GM23338 (cell line): ENCODE data around the gene NDST1. TPM values are rescaled to one million over a fixed set of nuclear protein-coding genes. Genes with fewer than 3 reads are reported as not detected.
A peak's percentile ranks its signal among the peaks of the same experiment; 100 is the strongest.

Experiments used
- ATAC-seq: fragments of 200-7000 bp; cut with Tn5 transposase; 3 replicates; pipeline ENCODE4 v1.9.1; 2020
- DNase-seq: peaks from one replicate; pipeline ENCODE4 v3.0.0-alpha.2; 2015; ENCODE audit warnings: low spot score
- H2AFZ ChIP-seq: fragments of 200-600 bp; sonication (generic); 2 replicates; pipeline ENCODE4 v1.8.0; 2016; ENCODE audit warnings: antibody characterized with exemption, mild to moderate bottlenecking, moderate library complexity
- H3F3A ChIP-seq: fragments of 200-600 bp; sonication (generic); replicated peaks from 2 replicates; pipeline ENCODE4 v1.8.0; 2017; ENCODE audit warnings: antibody characterized with exemption, mixed run types, low read depth
- H3K27ac ChIP-seq: fragments of 200-600 bp; sonication (generic); 2 replicates; pipeline ENCODE4 v1.6.1; 2016; ENCODE audit warnings: low read depth
- H3K27me3 ChIP-seq: fragments of 200-600 bp; sonication (generic); 2 replicates; pipeline ENCODE4 v1.8.0; 2016; ENCODE audit warnings: mild to moderate bottlenecking, mixed run types, moderate library complexity; ENCODE audit not compliant: insufficient read depth
- H3K36me3 ChIP-seq: fragments of 200-600 bp; sonication (generic); 2 replicates; pipeline ENCODE4 v1.8.0; 2016; ENCODE audit warnings: mild to moderate bottlenecking; ENCODE audit not compliant: insufficient read depth
- H3K4me1 ChIP-seq: fragments of 200-600 bp; sonication (generic); 2 replicates; pipeline ENCODE4 v1.8.0; 2016; ENCODE audit warnings: mild to moderate bottlenecking, moderate library complexity; ENCODE audit not compliant: insufficient read depth
- H3K4me2 ChIP-seq: fragments of 200-600 bp; sonication (generic); 2 replicates; pipeline ENCODE4 v1.7.1; 2017; ENCODE audit warnings: mixed run types
- H3K4me3 ChIP-seq: fragments of 200-600 bp; sonication (generic); 2 replicates; pipeline ENCODE4 v1.6.1; 2016; ENCODE audit warnings: mixed run types
- H3K79me2 ChIP-seq: fragments of 200-600 bp; sonication (generic); replicated peaks from 2 replicates; pipeline ENCODE4 v1.8.0; 2017; ENCODE audit warnings: mild to moderate bottlenecking; ENCODE audit not compliant: insufficient read depth
- H3K9me2 ChIP-seq: fragments of 200-600 bp; sonication (generic); 2 replicates; pipeline ENCODE4 v1.8.0; 2017; ENCODE audit not compliant: insufficient read depth
- H4K20me1 ChIP-seq: fragments of 200-600 bp; sonication (generic); replicated peaks from 2 replicates; pipeline ENCODE4 v1.8.0; 2017; ENCODE audit warnings: mild to moderate bottlenecking; ENCODE audit not compliant: insufficient read depth
- H3K27ac Mint-ChIP-seq: 2 replicates; pipeline ENCODE4 v1.8.0; 2020; ENCODE audit warnings: inconsistent platforms, mild to moderate bottlenecking, moderate library complexity, mixed read lengths
- H3K27me3 Mint-ChIP-seq: 3 replicates; pipeline ENCODE4 v1.8.0; 2022; ENCODE audit warnings: low read depth, mild to moderate bottlenecking, moderate library complexity, mixed read lengths, inconsistent platforms; ENCODE audit not compliant: insufficient read depth, poor library complexity
- H3K36me3 Mint-ChIP-seq: 3 replicates; pipeline ENCODE4 v1.8.0; 2021; ENCODE audit warnings: low read depth, mild to moderate bottlenecking, inconsistent platforms, moderate library complexity, mixed read lengths
- H3K4me1 Mint-ChIP-seq: 3 replicates; pipeline ENCODE4 v1.8.0; 2020; ENCODE audit warnings: mild to moderate bottlenecking, inconsistent platforms, mixed read lengths
- H3K4me3 Mint-ChIP-seq: 3 replicates; pipeline ENCODE4 v1.8.0; 2021; ENCODE audit warnings: moderate library complexity, mild to moderate bottlenecking, inconsistent platforms, mixed read lengths
- H3K9me3 Mint-ChIP-seq: 3 replicates; pipeline ENCODE4 v1.8.0; 2020; ENCODE audit warnings: moderate library complexity, mild to moderate bottlenecking, inconsistent platforms, mixed read lengths
- EZH2 ChIP-seq: fragments of 200-600 bp; sonication (generic); IDR thresholded peaks from one replicate; pipeline ENCODE4 v1.8.0; 2017; ENCODE audit warnings: antibody characterized with exemption, mild to moderate bottlenecking, low read depth; ENCODE audit not compliant: unreplicated experiment
- EZH2phosphoT487 ChIP-seq: fragments of 200-600 bp; sonication (generic); IDR thresholded peaks from one replicate; pipeline ENCODE4 v1.8.1; 2018; ENCODE audit warnings: antibody characterized with exemption; ENCODE audit not compliant: unreplicated experiment
- NANOG ChIP-seq: IDR thresholded peaks from 2 replicates; pipeline ENCODE4 v1.6.1; 2016; ENCODE audit warnings: antibody characterized with exemption, borderline replicate concordance
- polyA plus RNA-seq: library from polyadenylated mRNA; unstranded; fragments of >200 nt; fragmentation: Nextera tagmentation; extraction: Ambion mirVana; gene quantifications from 2 replicates; pipeline ENCODE4 v1.2.1, GENCODE V29; 2016
- total RNA-seq: library from RNA; depleted of rRNA; stranded (reverse); fragments of >200 nt; shearing (Covaris generic); gene quantifications from 2 replicates; pipeline ENCODE4 v1.2.3, GENCODE V29; 2014
- TF ChIP-seq, protein P1 (sequence below): fragments of 250-450 bp; sonication (Bioruptor Pico); IDR thresholded peaks from 2 replicates; pipeline ENCODE4 v1.5.0; 2020; ENCODE audit warnings: mild to moderate bottlenecking, moderate library complexity
- TF ChIP-seq, protein P2 (sequence below): IDR thresholded peaks from one replicate; pipeline ENCODE4 v1.6.1; 2018; ENCODE audit warnings: antibody characterized with exemption; ENCODE audit not compliant: unreplicated experiment

NDST1 gene
- total and polyA plus RNA-seq, 2 experiments from 2014 or later = 7.3 to 85.0 TPM

DNA sequence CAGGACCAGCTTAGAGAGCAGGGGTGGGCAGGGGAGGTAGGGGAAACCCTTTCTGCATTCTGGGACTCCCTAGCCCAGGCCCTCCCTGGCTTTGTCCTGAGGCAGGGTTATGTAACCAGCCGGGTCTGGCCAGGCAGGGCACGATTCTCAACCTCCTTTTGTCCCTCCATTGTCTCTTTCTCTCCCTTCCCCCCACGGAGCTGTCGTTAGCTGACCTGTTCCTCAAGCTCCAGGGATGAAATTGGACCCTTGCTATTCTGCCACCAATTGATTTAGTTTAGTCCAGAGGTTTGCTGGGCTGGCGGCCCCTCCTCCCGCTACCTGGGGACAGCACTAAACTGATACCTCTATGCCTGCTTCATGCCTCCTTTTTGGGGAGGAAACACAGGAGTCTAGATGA is 9.4 kb upstream of the NDST1 start (continued):
- TF ChIP-seq, protein P1, sequence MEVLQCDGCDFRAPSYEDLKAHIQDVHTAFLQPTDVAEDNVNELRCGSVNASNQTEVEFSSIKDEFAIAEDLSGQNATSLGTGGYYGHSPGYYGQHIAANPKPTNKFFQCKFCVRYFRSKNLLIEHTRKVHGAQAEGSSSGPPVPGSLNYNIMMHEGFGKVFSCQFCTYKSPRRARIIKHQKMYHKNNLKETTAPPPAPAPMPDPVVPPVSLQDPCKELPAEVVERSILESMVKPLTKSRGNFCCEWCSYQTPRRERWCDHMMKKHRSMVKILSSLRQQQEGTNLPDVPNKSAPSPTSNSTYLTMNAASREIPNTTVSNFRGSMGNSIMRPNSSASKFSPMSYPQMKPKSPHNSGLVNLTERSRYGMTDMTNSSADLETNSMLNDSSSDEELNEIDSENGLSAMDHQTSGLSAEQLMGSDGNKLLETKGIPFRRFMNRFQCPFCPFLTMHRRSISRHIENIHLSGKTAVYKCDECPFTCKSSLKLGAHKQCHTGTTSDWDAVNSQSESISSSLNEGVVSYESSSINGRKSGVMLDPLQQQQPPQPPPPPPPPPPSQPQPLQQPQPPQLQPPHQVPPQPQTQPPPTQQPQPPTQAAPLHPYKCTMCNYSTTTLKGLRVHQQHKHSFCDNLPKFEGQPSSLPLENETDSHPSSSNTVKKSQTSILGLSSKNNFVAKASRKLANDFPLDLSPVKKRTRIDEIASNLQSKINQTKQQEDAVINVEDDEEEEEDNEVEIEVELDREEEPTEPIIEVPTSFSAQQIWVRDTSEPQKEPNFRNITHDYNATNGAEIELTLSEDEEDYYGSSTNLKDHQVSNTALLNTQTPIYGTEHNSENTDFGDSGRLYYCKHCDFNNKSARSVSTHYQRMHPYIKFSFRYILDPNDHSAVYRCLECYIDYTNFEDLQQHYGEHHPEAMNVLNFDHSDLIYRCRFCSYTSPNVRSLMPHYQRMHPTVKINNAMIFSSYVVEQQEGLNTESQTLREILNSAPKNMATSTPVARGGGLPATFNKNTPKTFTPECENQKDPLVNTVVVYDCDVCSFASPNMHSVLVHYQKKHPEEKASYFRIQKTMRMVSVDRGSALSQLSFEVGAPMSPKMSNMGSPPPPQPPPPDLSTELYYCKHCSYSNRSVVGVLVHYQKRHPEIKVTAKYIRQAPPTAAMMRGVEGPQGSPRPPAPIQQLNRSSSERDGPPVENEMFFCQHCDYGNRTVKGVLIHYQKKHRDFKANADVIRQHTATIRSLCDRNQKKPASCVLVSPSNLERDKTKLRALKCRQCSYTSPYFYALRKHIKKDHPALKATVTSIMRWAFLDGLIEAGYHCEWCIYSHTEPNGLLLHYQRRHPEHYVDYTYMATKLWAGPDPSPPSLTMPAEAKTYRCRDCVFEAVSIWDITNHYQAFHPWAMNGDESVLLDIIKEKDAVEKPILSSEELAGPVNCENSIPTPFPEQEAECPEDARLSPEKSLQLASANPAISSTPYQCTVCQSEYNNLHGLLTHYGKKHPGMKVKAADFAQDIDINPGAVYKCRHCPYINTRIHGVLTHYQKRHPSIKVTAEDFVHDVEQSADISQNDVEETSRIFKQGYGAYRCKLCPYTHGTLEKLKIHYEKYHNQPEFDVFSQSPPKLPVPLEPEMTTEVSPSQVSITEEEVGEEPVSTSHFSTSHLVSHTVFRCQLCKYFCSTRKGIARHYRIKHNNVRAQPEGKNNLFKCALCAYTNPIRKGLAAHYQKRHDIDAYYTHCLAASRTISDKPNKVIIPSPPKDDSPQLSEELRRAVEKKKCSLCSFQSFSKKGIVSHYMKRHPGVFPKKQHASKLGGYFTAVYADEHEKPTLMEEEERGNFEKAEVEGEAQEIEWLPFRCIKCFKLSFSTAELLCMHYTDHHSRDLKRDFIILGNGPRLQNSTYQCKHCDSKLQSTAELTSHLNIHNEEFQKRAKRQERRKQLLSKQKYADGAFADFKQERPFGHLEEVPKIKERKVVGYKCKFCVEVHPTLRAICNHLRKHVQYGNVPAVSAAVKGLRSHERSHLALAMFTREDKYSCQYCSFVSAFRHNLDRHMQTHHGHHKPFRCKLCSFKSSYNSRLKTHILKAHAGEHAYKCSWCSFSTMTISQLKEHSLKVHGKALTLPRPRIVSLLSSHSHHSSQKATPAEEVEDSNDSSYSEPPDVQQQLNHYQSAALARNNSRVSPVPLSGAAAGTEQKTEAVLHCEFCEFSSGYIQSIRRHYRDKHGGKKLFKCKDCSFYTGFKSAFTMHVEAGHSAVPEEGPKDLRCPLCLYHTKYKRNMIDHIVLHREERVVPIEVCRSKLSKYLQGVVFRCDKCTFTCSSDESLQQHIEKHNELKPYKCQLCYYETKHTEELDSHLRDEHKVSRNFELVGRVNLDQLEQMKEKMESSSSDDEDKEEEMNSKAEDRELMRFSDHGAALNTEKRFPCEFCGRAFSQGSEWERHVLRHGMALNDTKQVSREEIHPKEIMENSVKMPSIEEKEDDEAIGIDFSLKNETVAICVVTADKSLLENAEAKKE (CRISPR knock-in tag) = no peak
- TF ChIP-seq, protein P2, sequence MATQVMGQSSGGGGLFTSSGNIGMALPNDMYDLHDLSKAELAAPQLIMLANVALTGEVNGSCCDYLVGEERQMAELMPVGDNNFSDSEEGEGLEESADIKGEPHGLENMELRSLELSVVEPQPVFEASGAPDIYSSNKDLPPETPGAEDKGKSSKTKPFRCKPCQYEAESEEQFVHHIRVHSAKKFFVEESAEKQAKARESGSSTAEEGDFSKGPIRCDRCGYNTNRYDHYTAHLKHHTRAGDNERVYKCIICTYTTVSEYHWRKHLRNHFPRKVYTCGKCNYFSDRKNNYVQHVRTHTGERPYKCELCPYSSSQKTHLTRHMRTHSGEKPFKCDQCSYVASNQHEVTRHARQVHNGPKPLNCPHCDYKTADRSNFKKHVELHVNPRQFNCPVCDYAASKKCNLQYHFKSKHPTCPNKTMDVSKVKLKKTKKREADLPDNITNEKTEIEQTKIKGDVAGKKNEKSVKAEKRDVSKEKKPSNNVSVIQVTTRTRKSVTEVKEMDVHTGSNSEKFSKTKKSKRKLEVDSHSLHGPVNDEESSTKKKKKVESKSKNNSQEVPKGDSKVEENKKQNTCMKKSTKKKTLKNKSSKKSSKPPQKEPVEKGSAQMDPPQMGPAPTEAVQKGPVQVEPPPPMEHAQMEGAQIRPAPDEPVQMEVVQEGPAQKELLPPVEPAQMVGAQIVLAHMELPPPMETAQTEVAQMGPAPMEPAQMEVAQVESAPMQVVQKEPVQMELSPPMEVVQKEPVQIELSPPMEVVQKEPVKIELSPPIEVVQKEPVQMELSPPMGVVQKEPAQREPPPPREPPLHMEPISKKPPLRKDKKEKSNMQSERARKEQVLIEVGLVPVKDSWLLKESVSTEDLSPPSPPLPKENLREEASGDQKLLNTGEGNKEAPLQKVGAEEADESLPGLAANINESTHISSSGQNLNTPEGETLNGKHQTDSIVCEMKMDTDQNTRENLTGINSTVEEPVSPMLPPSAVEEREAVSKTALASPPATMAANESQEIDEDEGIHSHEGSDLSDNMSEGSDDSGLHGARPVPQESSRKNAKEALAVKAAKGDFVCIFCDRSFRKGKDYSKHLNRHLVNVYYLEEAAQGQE = no peak

DNA sequence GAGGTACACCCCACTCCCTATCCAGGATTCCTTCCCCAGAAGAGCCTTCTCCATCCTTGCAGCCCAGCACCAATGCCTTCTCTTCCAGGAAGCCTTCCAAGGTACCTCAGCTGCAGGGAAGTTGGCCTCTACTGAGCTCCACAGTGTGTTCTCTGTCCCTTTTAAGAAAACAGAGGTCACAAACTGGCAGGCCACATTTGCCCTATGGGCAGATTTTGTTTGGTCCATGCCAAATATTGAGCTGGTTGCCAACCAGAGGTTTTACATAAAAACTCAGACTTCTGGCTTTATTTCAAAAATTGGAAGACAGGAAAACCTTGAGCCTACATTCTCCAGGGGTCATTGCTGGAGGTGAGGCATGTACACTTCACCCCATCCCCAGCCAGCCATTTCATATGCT is 9.0 kb upstream of the NDST1 start:
- Histone ChIP-seq H2AFZ (no peak overlapping the region), H3K4me1 (peaks cover 23% of the 10 kb centered on the region), H3K4me2 (peak overlapping the region; percentile 46; the same call in 1 of the 2 replicates), H3K27ac (no peak overlapping the region), H3K27me3 (no peaks in the 10 kb centered on the region), H3F3A (0 out of 2 replicates have a peak, but pooled peaks cover 2% of the 10 kb centered on the region), H3K4me3 (no peak overlapping the region), H3K9me2 (no peaks in the 10 kb centered on the region), H4K20me1 (peaks cover 23% of the 10 kb centered on the region), H3K79me2 (peaks cover 100% of the 10 kb centered on the region), H3K36me3 (no peaks in the 10 kb centered on the region; the same call in 1 of the 2 replicates)
- DNase-seq (no peak), ATAC-seq (no peak)
- H3K27ac Mint-ChIP-seq = peak overlapping the region; percentile 91; the same call in 1 of the 2 replicates
- no peaks in the 10 kb centered on the region for H3K9me3 Mint-ChIP-seq
- peak overlapping the region; percentile 47; the same call in 2 of the 3 replicates for H3K4me3 Mint-ChIP-seq
- H3K27me3 Mint-ChIP-seq = peaks cover 20% of the 10 kb centered on the region
- H3K36me3 Mint-ChIP-seq = 0 out of 3 replicates have a peak, but pooled peaks cover 9% of the 10 kb centered on the region
- H3K4me1 Mint-ChIP-seq = peaks cover 63% of the 10 kb centered on the region
- TF ChIP-seq EZH2phosphoT487 (no peak), EZH2 (no peak), NANOG (no peak)
- TF ChIP-seq, protein P1 (CRISPR knock-in tag) = no peak
